Activated CD4-positive, alpha-beta T cell treated with anti-CD3 and anti-CD28 coated beads for 4 hours (primary cell): Measurements from ENCODE around the gene CD24.
"Not testable (repeated sequence)": the region's sequence is repeated elsewhere in the genome, so short reads cannot be mapped to it uniquely, and the experiment has no call there.

ENCODE experiments used
- DNase-seq, 2 donors: peaks; one replicate each; pipeline ENCODE4 v3.0.0-alpha.2; 2020

CD24 gene, protein sequence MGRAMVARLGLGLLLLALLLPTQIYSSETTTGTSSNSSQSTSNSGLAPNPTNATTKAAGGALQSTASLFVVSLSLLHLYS

DNA sequence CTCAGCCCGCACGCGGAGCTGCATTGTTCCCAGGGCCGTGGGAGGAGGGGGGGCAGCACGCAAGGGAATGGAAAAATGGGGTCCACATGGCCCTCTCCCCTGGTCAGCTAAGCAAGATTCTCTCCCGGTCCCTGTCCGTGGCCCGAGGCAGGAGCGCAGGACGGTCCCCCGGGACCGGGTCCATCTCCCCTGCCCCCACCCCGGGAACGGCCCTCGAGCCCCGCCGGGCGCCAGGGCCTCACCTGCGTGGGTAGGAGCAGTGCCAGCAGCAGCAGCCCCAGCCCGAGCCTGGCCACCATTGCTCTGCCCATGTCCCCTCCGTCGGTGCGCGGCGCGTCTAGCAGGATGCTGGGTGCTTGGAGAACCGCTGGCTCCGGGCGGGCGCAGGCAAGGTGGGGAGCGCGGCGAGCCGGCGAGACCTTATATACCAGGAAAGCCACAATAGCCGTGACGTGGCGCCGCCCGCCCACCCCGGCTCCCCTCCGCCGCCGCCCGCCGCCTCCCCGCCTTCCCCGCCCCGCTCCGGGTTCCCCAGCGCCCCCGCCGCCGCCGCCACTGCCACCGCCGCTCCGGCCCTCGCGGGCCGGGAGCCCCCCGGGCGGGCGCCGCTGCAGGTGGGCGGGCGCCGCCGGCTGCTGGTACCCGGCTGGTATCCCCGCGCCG, at the start of gene CD24:
Gene CD24, minus strand, starts transcription at position 394 of the 663 bp plus-strand sequence. Its CDS starts 83 bp downstream, at position 311.
- DNase-seq = peak; percentile 19 to 33

DNA sequence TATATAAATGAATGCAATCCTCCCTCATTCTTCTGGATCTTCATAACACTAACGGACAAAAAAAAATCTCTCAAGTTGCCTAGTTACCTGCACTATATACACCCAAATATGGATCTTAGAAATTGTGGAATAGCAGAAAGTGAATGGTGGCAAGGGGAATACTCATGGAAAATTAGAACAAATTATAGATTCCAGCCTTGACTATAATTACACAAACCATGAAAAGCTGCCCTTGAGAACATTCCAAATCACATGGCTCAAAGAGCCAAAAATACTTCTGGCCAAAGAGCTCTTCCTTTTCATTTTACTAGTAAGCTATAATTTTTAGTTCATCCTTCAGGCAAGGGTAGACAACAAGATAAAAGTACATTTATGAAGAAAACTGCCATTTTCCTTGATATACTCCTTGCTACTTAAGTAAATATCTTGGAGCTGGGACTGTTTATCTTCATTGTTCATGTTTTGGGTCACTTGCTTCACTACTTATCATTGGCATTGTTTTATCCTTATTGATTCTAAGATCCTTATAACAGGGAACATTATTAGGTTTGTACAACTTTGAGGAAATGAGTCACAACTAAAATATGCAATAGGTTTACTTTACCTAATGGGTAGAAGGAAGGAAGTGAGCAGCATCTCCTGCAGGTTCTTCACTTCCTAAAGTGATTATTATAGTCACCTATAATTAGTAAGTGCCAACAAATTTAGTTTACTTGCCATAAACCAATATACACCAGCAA, 47.1 kb upstream of the CD24 start:
- DNase-seq = no peak

DNA sequence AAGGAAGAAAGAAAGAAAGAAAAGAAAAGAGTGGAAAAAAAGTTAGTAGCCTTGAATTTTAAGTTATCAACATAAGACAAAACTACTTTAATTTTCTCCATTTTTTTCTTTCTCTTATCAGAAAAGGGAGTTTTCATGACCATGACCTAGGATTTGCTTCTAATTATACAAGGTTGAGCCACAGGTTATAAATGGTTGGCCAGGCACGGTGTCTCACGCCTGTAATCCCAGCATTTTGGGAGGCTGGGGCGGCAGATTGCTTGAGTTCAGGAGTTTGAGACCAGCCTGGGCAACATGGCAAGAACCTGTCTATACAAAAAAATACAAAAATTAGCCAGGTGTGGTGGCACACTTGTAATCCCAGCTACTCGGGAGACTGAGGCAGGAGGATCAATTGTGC, 45.7 kb upstream of the CD24 start:
- DNase-seq = no peak

DNA sequence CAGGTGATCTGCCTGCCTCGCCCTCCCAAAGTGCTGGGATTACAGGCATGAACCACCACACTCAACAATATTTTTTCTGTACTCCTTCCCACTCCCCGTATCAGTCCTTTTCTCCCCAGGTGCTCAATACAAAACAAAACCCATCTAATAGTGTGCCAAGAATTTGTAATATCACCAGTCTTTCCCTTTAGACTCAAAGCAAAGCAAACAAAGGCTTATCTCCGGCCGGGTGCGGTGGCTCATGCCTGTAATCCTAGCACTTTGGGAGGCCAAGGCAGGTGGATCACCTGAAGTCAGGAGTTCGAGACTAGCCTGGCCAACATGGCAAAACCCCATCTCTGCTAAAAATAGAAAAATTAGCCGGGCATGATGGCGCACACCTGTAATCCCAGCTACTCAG, 45.1 kb upstream of the CD24 start:
- not testable (repeated sequence) for DNase-seq

DNA sequence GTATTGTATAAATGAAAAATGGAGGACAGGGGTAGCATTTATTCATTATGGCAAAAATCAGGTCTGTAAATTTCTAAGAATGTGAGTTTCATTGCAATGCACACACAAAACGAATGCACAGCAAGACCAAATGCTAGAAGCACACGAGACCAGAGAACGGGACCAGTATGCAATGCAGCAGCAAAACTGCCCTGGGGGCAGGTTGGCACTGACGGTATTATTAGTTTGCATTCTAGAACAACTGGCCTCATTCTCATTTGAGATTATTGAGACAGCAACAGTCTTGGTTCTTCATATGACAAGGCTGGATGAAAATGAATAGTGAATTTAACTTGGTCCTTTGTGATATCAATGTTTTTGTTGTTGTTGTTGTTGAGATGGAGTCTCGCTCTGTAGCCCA, 44.5 kb upstream of the CD24 start:
- no peak for DNase-seq

DNA sequence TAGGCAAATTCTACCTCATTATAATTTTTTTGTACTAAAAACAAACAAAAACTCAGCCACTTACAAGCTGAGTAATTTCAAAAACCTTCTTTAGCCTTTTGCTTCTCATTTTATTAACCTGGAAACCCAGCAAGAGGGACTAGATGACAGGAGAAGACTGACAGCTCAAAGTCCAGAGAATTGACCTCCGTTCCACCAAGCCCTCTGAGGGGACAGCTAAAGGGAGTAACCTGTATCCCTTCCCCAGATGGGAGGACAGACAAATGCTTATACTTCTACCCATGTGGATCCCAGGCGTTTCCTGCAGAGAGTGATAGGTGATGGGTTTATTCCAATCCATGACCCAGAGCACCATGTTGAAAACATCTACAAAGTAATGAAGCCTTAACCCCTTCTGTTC, 35.0 kb upstream of the CD24 start:
- DNase-seq = no peak

DNA sequence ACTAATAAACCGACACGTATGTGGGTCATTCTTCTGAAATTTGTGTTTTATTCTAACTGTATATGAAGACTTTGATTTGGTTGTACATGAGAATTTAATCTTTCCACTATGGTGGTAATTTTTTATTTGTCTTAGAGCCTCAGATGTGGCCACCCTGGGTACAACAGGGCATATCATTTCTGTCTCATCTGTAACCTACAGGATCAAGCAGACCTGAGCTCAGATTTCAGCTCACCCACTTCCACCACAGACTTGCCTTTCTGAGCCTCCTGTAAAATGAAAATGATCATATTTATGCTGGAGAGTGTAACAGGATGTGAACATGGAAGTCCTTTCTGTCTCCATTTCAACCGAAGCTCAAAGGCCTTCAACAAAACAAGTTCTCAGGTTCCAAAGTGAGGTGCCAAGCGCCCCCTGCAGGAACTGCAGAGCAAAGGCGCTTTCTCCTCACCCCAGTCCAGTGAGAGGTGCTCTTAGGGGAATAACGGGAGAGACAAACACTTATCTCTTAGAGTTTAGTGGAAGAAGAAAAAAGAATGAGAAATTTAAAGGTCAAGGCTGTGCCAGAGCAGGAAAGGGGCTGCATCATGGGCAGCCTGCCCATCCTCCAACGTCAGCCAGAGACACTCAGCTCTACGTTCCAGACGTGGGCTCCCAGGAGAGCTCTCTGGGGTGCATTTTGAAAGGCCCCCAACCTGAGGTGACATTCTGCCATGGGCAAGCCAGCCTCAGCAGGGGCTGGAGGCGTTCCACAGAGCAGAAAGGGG, 23.0 kb upstream of the CD24 start:
- peak; percentile 19 to 32 for DNase-seq

DNA sequence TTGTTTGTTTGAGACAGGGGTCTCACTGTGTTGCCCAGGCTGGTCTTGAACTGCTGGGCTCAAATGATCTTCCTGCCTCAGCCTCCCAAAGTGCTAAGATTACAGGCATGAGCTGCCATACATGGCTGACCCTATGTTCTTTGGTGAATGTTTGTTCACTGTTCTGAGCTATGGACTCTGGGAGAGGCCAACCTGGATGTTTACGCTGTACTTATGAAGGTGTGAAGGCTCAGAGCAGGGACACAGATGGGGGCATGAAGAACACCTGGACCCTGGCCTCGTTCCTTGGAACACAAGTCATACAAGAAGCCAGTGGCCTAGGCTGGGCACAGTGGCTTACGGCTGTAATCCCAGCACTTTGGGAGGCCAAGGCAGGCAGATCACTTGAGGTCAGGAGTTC, 21.1 kb upstream of the CD24 start:
- DNase-seq = no peak

DNA sequence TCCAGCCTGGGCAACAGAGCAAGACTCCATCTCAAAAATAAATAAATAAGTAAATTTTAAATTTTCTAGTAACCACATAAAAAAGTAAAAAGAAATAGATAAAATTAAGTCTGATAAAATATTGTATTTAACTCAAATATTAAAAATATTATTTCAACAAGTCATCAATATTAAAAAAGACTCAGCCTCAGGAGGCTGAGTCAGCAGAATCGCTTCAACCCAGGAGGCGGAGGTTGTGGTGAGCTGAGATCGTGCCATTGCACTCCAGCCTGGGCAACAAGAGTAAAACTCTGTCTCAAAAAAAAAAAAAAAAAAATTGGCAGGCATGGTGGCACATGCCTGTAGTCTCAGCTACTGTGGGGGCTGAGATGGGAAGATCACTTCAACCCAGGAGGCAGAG, 15.2 kb upstream of the CD24 start:
- DNase-seq = not testable (repeated sequence)

DNA sequence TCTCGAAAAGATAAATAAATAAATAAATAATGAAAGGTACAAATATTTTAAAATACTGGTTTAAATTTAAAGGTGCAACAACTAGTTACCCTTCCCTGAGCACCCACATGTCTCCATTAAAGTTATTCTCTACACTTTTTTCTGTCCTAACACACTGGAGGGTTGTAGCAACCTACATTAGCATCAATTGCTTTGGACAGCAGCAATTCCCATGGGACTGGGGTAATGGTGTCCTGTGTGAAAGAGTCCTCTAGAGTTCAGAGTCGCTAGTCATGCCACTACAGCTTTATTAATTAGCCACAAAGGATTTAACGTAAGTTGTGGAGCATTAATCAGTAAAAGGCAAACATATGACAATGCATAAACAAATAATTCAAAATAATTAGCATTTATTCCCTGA, 14.1 kb upstream of the CD24 start:
- no peak for DNase-seq

DNA sequence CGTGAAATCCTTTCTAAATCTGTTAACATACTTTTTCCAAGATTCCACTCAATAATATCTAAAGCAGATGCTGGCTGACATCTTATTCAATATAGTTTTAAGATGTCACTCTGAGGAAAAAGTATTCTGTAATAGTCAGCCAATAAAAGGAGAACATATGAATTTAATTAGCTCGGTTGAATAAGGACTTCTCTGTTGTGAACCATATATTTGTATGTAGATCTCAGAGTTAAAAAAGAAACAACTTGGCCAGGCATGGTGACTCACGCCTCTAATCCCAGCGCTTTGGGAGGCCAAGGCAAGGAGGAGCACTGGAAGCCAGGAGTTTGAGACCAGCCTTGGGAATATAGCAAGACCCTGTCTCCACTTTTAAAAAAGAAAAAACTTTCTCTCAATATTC, 7.4 kb upstream of the CD24 start:
- no peak for DNase-seq

DNA sequence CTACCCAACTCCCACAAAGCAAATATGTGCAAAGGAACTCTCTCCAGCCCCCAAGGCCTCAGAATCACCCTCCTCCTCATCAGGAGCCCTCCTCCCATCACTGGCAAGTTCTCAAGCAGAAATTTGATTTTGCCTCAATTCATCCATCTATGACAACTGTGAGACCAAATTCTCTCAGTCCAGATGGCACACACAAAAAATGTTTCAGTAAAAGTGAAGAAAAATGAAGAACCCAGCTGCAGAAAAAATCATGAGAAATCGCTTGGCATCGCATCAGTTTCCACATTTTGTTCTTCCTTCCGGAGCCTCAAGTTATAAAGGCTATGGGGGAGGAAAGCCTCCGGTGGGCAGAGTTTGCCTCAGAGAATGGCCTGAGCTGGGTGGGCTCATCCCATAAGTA, 6.4 kb upstream of the CD24 start:
- no peak for DNase-seq

DNA sequence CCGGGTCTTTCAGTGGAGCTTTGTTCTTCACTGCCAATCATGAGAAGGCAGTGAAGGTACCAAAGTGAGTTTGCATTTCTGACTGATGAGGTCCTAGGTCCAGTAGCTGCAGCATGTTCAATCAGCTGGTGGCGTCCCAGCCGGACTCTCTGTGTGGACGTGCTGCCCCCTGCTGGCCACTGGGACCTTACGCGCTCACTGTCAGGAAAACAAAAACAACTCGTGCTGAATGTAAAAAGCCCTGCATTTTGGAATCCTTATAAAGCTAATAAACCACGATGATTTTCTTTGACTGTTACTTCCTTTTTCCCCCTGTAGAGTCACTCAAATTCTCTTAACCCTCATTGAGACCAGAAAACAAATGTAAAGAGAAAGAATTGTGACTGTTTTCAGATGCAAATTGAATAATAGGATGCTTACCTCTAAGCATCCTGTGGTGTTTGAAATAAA, 4.9 kb upstream of the CD24 start:
- DNase-seq = peak; percentile 73 to 78

DNA sequence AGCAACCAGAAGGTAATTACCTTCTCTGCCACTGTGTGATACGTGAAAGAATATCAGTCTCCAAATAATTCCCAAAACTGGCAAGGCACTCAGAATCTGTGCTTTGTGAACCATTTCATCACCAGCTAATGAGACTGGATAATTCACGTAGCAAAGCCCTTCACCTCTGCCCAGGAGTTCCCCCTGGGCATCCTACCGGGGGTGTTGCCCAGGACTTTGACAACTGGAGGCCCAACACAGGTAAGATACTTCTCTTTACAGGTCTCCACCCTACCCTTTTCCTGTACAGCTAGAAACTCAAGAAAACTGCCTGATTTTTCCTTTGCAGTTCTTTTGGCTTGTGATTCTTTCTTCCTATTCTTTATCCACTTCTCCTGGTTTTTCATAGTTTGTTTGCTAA, 2.7 kb upstream of the CD24 start:
- DNase-seq = no peak

DNA sequence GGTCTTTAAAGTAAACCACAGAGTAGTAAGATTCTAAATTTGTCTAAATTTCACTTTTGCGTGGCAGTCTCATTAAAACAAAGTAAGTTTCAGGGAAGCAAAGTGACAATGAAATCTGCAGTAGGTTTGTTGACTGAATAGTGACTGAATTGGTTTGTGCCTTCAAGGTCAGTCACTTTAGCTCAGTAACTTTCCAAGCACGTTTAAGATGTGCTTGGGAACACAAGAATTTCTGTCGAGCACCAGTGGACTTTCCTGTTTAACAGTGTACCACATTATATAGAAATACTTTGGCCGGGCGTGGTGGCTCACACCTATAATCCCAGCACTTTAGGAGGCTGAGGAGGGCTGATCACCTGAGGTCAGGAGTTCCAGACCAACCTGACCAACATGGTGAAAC, 1.7 kb upstream of the CD24 start:
- DNase-seq = no peak

DNA sequence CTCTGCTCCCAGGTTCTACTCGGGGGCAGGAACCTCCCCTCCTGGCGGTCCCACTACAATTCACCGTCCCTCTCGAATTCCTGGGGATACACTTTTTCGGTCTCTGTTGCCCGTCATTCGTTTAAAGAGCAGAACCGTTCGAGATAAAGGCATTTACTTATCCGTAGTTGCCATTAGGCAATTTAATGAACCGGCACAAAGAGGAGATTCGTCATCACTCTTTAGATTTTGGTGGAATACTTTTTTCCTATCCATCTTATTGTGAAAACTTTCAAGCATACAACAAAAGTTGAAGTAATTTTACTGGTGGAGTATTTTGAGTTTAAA, 1.2 kb upstream of the CD24 start:
- no peak for DNase-seq

DNA sequence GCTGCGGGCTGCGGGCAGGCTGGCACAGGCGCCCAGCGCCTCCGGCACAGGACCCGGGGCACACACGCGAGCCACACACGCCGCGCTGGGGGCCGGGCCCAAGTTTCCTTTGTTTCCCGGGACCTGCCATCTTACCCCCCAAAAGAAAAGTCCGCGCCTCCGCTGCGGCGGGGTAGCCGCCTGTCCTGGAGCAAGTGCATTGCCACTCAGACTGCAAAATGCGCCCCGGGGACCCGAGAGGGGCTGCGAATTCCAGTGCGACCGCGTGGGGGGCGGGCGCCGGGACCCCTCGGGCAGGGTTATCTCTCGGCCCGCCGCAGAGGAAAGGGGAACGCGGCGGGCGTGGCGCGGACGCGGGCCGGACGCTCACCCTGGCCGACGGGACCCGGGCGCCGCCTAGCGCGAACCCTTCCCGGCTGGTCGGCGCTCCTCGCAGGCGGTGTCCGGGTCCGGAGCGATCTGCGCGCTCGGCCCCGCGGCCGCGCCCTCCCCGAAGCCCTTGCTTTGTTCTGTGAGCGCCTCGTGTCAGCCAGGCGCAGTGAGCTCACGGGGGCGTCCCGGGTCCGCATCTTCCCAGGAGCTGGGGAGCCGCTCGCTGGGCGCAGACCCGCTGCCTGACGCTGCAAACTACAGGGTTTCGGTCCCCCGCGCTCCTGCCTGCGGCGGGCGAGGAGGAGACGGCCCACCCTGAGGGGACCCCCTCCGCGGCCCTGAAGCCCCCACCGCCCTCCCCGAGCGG, 639 bp upstream of the CD24 start:
- no peak for DNase-seq

DNA sequence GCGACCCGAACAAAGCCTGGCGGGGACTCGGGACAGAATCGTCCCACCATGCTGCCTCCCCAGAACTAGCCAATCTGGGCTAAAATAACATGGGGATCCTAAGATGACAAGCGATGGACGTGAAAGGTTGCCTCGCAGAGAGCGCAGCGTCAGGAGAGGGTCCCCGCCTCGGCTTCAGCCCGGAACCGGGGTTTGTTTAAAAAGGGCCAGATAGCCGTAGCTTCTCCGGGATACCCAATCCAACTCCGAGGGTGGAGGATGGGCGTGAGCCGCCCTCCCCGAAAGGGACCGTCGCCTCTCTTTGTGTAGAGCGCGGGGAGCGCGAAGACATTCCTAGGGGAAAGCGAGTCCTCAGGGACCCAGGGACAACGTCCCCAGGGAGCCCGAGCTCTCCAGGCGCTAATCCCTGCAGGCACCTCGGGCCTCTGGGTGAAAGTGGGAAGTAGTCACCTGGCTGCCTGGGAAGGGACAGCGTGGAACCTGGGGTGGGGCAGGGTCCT, 643 bp downstream of the CD24 start:
- no peak for DNase-seq

DNA sequence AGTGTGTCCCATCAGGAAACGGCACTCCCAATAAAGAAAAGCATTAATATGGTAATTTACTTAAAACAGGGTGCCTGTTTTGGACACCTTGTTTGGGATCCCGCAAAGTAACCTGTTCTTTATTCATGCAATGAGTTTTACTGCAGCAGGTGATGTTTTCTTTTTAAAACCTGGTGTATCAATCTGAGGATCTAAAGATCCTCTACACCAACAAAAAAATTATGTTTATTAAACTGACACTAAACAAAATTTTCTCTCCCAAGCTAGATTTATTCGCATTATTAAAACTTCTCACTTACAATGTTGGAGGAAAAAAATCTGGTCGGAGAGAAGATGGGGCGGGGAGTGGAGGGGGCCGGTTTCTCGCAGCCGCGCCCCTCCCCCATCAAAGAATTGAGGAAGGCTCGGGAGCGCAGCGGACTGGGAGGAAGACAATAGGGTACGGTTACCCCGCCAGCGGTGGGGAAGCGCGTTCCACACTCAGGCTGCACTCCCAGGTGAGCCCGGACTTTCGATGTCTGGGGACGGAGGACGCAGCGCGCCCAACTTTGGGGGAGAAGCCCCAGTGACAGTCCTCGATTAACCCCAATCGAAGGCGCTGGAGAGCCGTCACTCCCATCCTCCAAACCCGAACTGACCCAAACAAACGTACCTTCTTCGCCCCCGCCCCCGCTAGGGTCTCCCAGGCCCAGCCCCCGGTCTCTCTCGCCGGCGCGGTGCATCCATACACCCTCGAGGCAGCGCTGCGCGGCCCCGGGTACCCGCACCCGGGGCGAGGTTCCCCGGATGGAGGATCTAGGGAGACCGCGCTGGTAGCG, 1.3 kb downstream of the CD24 start:
- no peak for DNase-seq

DNA sequence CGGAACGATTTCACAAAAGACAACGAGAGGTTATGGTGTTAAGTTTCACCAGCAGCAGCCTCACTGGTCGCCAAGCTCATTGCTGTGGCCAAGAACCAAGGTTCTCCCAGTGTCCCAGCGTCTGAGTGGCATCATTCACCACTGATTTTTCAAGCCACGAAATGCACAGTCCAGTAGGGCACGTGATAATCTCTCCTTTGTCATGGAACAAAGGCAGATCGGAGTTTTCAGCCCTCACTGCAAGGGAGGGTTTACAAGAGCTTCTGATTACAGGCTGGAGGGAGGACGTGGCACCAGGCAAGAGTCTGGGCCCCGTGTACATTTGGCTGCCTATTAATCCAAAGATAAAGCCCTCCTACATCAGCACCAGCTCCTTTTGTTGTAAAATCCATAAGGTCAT, 2.0 kb downstream of the CD24 start:
- no peak for DNase-seq

DNA sequence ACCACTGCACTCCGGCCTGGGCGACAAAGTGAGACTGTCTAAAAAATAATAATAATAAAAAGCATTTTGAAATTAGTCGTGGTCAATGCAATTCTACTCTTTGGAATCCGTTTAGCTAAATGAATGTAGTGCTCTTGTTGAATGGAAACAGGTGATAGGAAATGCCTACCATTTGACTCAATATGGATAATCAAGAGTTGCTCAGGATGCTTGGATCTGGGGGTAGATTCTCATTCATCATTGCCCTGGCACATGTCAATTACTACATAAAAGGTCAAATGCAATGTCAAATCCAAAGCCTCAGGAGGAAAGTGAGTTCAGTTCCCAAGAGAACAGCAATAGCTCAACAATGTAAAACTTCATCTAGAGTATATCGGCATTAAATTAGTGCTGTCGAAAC, 3.8 kb downstream of the CD24 start:
- not testable (repeated sequence) for DNase-seq

DNA sequence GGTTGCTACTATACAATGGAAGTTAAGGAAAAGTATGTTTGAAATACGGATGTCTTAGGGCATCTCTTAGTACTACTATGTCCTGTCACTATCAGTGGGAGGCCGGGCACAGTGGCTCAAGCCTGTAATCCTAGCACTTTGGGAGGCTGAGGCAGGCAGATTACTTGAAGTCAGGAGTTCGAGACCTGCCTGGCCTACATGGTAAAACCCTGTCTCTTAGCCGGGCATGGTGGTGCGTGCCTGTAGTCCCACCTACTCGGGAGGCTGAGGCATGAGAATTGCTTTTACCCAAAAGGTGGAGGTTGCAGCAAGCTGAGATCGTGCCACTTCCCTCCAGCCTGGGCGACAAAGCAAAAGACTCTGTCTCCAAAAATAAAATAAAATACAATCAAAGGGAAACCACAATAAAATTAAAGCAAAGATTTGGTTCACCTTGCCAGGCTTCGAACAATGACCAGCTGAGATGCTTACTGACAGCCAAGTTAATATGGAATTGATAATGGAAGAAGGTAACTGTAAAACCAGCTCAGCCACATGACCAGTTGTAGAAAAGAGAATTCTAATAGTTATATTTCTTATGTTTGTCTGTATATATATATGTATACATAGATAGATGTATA, 6.5 kb downstream of the CD24 start:
- DNase-seq = no peak
